HG03460 (cell line): ENCODE data around the gene TSR3.
"Not testable (repeated sequence)": the region's sequence is repeated elsewhere in the genome, so short reads cannot be mapped to it uniquely, and the experiment has no call there.

Experiments used
- ATAC-seq: cut with Tn5 transposase; IDR thresholded peaks from one replicate; pipeline ENCODE4 v1.9.1; 2021; ENCODE audit not compliant: unreplicated experiment

TSR3 gene

GRCh38 chr16:1338855-1339675 is 12.6 kb downstream of the TSR3 start:
- no peak for ATAC-seq

GRCh38 chr16:1338119-1338730 is 13.5 kb downstream of the TSR3 start:
- no peak for ATAC-seq

GRCh38 chr16:1337486-1337885 is 14.2 kb downstream of the TSR3 start:
- no peak for ATAC-seq

- no peak for ATAC-seq
Measured at GRCh38 chr16:1336619-1337018, 15.1 kb downstream of the TSR3 start.

GRCh38 chr16:1335996-1336395 is 15.7 kb downstream of the TSR3 start:
- ATAC-seq: no peak

GRCh38 chr16:1335211-1335971 is 16.3 kb downstream of the TSR3 start:
- no peak for ATAC-seq

GRCh38 chr16:1334739-1335138 is 16.9 kb downstream of the TSR3 start:
- no peak for ATAC-seq

GRCh38 chr16:1333854-1334700 is 17.6 kb downstream of the TSR3 start:
- ATAC-seq: no peak

- no peak for ATAC-seq
Measured at GRCh38 chr16:1333149-1333812, 18.4 kb downstream of the TSR3 start, which contains the start of gene BAIAP3. BAIAP3 (plus strand) TSS chr16:1333645; CDS start chr16:1338550, 4,905 bp downstream.

- ATAC-seq: no peak
Measured at GRCh38 chr16:1332618-1333148, 19.0 kb downstream of the TSR3 start.

- no peak for ATAC-seq
Measured at GRCh38 chr16:1331712-1332617, 19.7 kb downstream of the TSR3 start.

- ATAC-seq: no peak
Measured at GRCh38 chr16:1330931-1331711, 20.6 kb downstream of the TSR3 start.

GRCh38 chr16:1330260-1330914 is 21.3 kb downstream of the TSR3 start:
- ATAC-seq: no peak

- not testable (repeated sequence) for ATAC-seq
Measured at GRCh38 chr16:1328961-1329360, 22.7 kb downstream of the TSR3 start.

GRCh38 chr16:1328136-1328535 is 23.5 kb downstream of the TSR3 start:
- ATAC-seq: not testable (repeated sequence)

GRCh38 chr16:1327619-1327947 is 24.1 kb downstream of the TSR3 start:
- no peak for ATAC-seq

- ATAC-seq: no peak
Measured at GRCh38 chr16:1326946-1327618, 24.6 kb downstream of the TSR3 start.
